Caco-2 (cell line): ENCODE data around the gene PROSER3. TPM values are rescaled to one million over a fixed set of nuclear protein-coding genes. Genes with fewer than 3 reads are reported as not detected.

ENCODE experiments used
- BruUV-seq: library from RNA; stranded (reverse); fragments of 400-500 nt; replicated peaks from 2 replicates; lab custom pipeline; 2021; lab: Mats Ljungman, UMichigan
- CTCF ChIA-PET: fragments of 300-600 bp; sonication (Branson Sonifier 250); formaldehyde crosslinking; loops from one replicate; lab custom pipeline; 2022; ENCODE audit warnings: antibody characterized with exemption; lab: Charles Lee
- POLR2A ChIA-PET: fragments of 300-600 bp; sonication (Branson Sonifier 250); formaldehyde crosslinking; loops from one replicate; lab custom pipeline; 2022; ENCODE audit warnings: antibody characterized with exemption; lab: Charles Lee
- DNase-seq, 2 experiments: peaks; one replicate each; pipeline versions ENCODE4 v3.0.0 to v3.0.0-alpha.2; 2020 to 2022
- H3K27me3 ChIP-seq: replicated peaks from 2 replicates; pipeline ENCODE4 v1.6.0; 2011; ENCODE audit warnings: low read length; ENCODE audit not compliant: control insufficient read depth, insufficient read depth
- H3K36me3 ChIP-seq: 2 replicates; pipeline ENCODE4 v1.5.1; 2011; ENCODE audit warnings: low read length; ENCODE audit not compliant: control insufficient read depth, insufficient read depth
- H3K4me1 ChIP-seq: fragments of 250-450 bp; sonication (Bioruptor Pico); 2 replicates; pipeline ENCODE4 v1.5.1; 2020; ENCODE audit warnings: mild to moderate bottlenecking
- H3K4me3 ChIP-seq: 2 replicates; pipeline ENCODE4 v1.5.1; 2011; ENCODE audit warnings: low read depth, mild to moderate bottlenecking, control low read depth, low read length
- H3K9me3 ChIP-seq: fragments of 250-450 bp; sonication (Bioruptor Pico); 2 replicates; pipeline ENCODE4 v1.5.1; 2020; ENCODE audit warnings: mild to moderate bottlenecking, moderate library complexity
- H3K27ac Mint-ChIP-seq: one replicate; pipeline ENCODE4 v1.8.0; 2022; ENCODE audit warnings: mixed read lengths; ENCODE audit not compliant: unreplicated experiment
- H3K27me3 Mint-ChIP-seq: one replicate; pipeline ENCODE4 v1.8.0; 2022; ENCODE audit warnings: mixed read lengths; ENCODE audit not compliant: insufficient read depth, unreplicated experiment
- H3K36me3 Mint-ChIP-seq: one replicate; pipeline ENCODE4 v1.8.0; 2022; ENCODE audit warnings: mild to moderate bottlenecking, mixed read lengths; ENCODE audit not compliant: insufficient read depth, unreplicated experiment
- H3K4me1 Mint-ChIP-seq: one replicate; pipeline ENCODE4 v1.8.0; 2022; ENCODE audit warnings: low read depth, mixed read lengths; ENCODE audit not compliant: unreplicated experiment
- H3K4me3 Mint-ChIP-seq: one replicate; pipeline ENCODE4 v1.8.0; 2022; ENCODE audit warnings: mild to moderate bottlenecking, moderate library complexity, mixed read lengths; ENCODE audit not compliant: unreplicated experiment
- H3K9me3 Mint-ChIP-seq: one replicate; pipeline ENCODE4 v1.8.0; 2022; ENCODE audit warnings: mixed read lengths; ENCODE audit not compliant: unreplicated experiment
- intact Hi-C: fragments of 100-400 bp; cut with micrococcal nuclease; formaldehyde crosslinking; loops from one replicate; pipeline ENCODE4 v1.10.0; 2022; ENCODE audit not compliant: unreplicated experiment
- total RNA-seq: library from RNA; stranded (reverse); gene quantifications from 2 replicates; pipeline ENCODE4 v1.2.3, GENCODE V29; 2022
- TF ChIP-seq, protein P1 (sequence below), 2 experiments: fragments of 200-600 bp in 1 of 2; IDR thresholded peaks; 1 replicate in 1 of 2; 2 replicates in 1 of 2; pipeline versions ENCODE4 v1.5.1 to v1.8.0; 2011 to 2022; ENCODE audit warnings: antibody characterized with exemption in 1 of 2, control low read depth in 1 of 2, inconsistent platforms in 1 of 2, low read depth in 1 of 2, low read length in 1 of 2, mild to moderate bottlenecking in 1 of 2, moderate library complexity in 1 of 2; ENCODE audit not compliant: insufficient read depth in 1 of 2, severe bottlenecking in 1 of 2, unreplicated experiment in 1 of 2

The PROSER3 gene
- total RNA-seq, 1 experiment from 2014 or later, result 34.6 TPM

DNA sequence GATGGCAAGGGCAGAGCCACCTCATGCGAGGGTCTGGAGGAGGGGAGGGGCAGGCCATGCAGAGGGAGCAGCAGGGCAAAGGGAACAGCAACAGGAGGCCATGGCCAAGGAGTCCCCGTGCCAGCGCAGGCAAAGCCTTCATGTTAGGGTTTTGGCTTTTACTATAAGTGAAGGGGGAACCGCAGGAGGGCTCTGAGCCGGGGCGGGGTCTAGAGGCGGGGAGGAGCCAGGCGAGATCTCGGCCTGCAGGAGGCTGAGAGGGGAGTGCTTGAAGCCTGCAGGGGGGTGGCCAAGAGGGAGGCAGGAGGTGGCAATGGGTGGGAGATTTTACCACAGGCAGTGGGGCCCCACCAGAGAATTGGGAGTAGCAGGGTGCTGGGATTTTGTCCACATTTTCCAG is 23.7 kb downstream of the PROSER3 start:
- Histone ChIP-seq H3K27me3 (no peaks in the 10 kb centered on the region), H3K36me3 (no peaks in the 10 kb centered on the region; the same call in 1 of the 2 replicates), H3K9me3 (no peaks in the 10 kb centered on the region), H3K4me3 (no peak overlapping the region), H3K4me1 (no peaks in the 10 kb centered on the region)
- intact Hi-C loops, result no loop called here
- BruUV-seq, result no TSS peak
- TF ChIP-seq, protein P1, sequence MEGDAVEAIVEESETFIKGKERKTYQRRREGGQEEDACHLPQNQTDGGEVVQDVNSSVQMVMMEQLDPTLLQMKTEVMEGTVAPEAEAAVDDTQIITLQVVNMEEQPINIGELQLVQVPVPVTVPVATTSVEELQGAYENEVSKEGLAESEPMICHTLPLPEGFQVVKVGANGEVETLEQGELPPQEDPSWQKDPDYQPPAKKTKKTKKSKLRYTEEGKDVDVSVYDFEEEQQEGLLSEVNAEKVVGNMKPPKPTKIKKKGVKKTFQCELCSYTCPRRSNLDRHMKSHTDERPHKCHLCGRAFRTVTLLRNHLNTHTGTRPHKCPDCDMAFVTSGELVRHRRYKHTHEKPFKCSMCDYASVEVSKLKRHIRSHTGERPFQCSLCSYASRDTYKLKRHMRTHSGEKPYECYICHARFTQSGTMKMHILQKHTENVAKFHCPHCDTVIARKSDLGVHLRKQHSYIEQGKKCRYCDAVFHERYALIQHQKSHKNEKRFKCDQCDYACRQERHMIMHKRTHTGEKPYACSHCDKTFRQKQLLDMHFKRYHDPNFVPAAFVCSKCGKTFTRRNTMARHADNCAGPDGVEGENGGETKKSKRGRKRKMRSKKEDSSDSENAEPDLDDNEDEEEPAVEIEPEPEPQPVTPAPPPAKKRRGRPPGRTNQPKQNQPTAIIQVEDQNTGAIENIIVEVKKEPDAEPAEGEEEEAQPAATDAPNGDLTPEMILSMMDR (IDR thresholded peaks at IDR 0.05; ENCODE audit: insufficient read depth in 1 of 2, low read depth in 1 of 2, low read length in 1 of 2, severe bottlenecking in 1 of 2, unreplicated experiment in 1 of 2), result no peak
- Mint-ChIP-seq H3K27me3 (no peaks in the 10 kb centered on the region), H3K4me3 (no peak overlapping the region), H3K9me3 (no peaks in the 10 kb centered on the region), H3K27ac (no peak overlapping the region), H3K36me3 (peaks cover 5% of the 10 kb centered on the region), H3K4me1 (peaks cover 8% of the 10 kb centered on the region)
- POLR2A ChIA-PET, result no interaction called here
- DNase-seq, result no peak
- CTCF ChIA-PET, result interaction anchor here (1.0 kb wide), 1 partner anchor 149 kb away, joined by 3 read pairs; no protein-coding TSS in a partner anchor

DNA sequence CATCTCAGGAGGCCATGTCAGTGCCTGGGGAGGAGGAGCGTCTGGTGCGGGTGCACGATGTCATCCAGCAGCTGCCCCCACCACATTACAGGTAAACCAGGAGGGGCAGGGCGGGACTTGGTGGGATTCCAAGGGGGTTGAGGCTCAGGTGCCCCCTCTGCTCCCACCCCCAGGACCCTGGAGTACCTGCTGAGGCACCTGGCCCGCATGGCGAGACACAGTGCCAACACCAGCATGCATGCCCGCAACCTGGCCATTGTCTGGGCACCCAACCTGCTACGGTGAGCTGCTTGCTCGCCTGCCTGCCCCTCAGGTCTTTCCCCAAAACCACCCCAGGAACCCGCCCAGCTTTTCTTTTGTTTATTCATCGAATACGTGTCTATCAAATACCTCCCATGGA is 24.6 kb downstream of the PROSER3 start:
- TF ChIP-seq, protein P1 (IDR thresholded peaks at IDR 0.05; ENCODE audit: insufficient read depth in 1 of 2, low read depth in 1 of 2, low read length in 1 of 2, severe bottlenecking in 1 of 2, unreplicated experiment in 1 of 2), result no peak
- CTCF ChIA-PET, result interaction anchor here (1.0 kb wide), 1 partner anchor 148 kb away, joined by 3 read pairs; no protein-coding TSS in a partner anchor
- Histone ChIP-seq H3K27me3 (no peaks in the 10 kb centered on the region), H3K4me3 (no peak overlapping the region), H3K36me3 (no peaks in the 10 kb centered on the region; the same call in 1 of the 2 replicates), H3K9me3 (no peaks in the 10 kb centered on the region), H3K4me1 (no peaks in the 10 kb centered on the region)
- Mint-ChIP-seq H3K27ac (no peak overlapping the region), H3K36me3 (peaks cover 5% of the 10 kb centered on the region), H3K9me3 (no peaks in the 10 kb centered on the region), H3K4me1 (peaks cover 8% of the 10 kb centered on the region), H3K4me3 (no peak overlapping the region), H3K27me3 (no peaks in the 10 kb centered on the region)
- intact Hi-C loops, result no loop called here
- POLR2A ChIA-PET, result no interaction called here
- no peak for DNase-seq
- BruUV-seq, result no TSS peak

DNA sequence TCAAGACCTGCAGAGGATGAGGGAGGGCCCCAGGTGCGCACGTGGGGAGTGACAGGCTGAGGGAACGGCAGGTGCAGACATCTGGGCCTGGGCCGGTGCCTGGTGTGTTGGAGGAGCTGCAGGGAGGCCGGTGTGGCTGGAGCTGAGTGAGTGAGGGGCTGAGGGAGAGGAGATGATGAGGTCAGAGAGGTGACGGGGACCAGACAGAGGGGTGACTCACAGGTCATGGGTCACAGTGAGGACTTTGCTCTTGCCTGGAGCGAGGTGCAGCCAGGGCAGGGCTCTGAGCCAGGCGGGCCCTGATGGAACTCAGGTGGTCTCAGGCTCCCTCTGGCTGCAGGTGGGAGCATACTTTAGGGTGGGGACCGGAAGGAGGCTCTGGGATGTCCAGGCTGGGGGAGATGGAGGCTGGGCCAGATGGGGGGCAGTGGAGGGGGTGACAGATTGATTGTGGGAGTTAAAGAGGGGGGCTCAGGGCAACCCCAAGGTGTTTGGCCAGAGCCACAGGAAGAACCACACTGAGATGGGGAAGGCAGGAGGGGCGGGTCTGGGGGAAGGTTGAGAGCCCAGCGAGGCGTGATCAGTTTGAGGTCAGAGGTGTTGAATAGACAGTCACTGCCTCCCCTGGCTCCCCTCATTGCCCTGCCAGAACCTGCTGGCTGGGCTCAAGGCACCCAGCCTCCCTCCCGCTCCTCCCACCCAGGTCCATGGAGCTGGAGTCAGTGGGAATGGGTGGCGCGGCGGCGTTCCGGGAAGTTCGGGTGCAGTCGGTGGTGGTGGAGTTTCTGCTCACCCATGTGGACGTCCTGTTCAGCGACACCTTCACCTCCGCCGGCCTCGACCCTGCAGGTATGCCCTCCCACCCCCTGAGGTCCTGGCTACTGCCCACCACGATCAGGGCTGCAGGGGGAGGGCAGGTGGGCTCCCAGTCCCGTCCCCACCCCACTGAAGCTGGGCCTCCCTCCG is 25.8 kb downstream of the PROSER3 start:
- Mint-ChIP-seq H3K9me3 (no peaks in the 10 kb centered on the region), H3K27ac (no peak overlapping the region), H3K4me1 (peaks cover 8% of the 10 kb centered on the region), H3K27me3 (no peaks in the 10 kb centered on the region), H3K36me3 (peaks cover 5% of the 10 kb centered on the region), H3K4me3 (no peak overlapping the region)
- Histone ChIP-seq H3K4me3 (no peak overlapping the region), H3K4me1 (no peaks in the 10 kb centered on the region), H3K27me3 (no peaks in the 10 kb centered on the region), H3K9me3 (no peaks in the 10 kb centered on the region), H3K36me3 (no peaks in the 10 kb centered on the region; the same call in 1 of the 2 replicates)
- POLR2A ChIA-PET, result interaction anchor here (0.6 kb wide), 1 partner anchor 36 kb away, joined by 4 read pairs; the partner anchor contains the start of gene LIN37
- TF ChIP-seq, protein P1 (IDR thresholded peaks at IDR 0.05; ENCODE audit: insufficient read depth in 1 of 2, low read depth in 1 of 2, low read length in 1 of 2, severe bottlenecking in 1 of 2, unreplicated experiment in 1 of 2), result peak in 1 of 2 experiments; percentile 29
- no peak for DNase-seq
- CTCF ChIA-PET, result interaction anchor here (0.5 to 0.6 kb wide), 3 partner anchors 7 to 399 kb away, joined by 3 to 7 read pairs (median 4); no protein-coding TSS in a partner anchor
- intact Hi-C loops, result no loop called here
- no TSS peak for BruUV-seq
